Tibial nerve (tissue), 3 donors: ENCODE measurements around the gene CD151.

Source experiments
- CTCF ChIP-seq, 5 experiments: fragments of 200-600 bp in 3 of 5; fragments of 450-650 bp in 2 of 5; sonication (generic) in 3 of 5; IDR thresholded peaks; one replicate each; pipeline ENCODE4 v1.5.1; 2016 to 2019; ENCODE audit warnings: antibody characterized with exemption in 5 of 5, mild to moderate bottlenecking in 3 of 5, moderate library complexity in 2 of 5
- POLR2A ChIP-seq, 2 donors: fragments of 450-650 bp; IDR thresholded peaks; one replicate each; pipeline ENCODE4 v1.6.1; 2017; ENCODE audit warnings: antibody characterized with exemption in 2 of 2, mild to moderate bottlenecking in 2 of 2, moderate library complexity in 2 of 2

GRCh38 chr11:860234-861104 is 27.7 kb downstream of the CD151 start:
- TF ChIP-seq CTCF (IDR thresholded peaks at IDR 0.05) (no peak), POLR2A (IDR thresholded peaks at IDR 0.05) (no peak)
